Astrocyte of the cerebellum (primary cell): ENCODE measurements around the gene SLC1A5.

Source experiments
- DNase-seq: peaks from one replicate; pipeline ENCODE4 v3.0.0-alpha.2; 2011; ENCODE audit warnings: low read depth
- H3K4me3 ChIP-seq: 2 replicates; pipeline ENCODE4 v1.5.1; 2011; ENCODE audit warnings: mild to moderate bottlenecking, low read depth, low read length, moderate library complexity
- in situ Hi-C: cut with HindIII; loops from 2 replicates; pipeline ENCODE4 v1.10.0; 2017; ENCODE audit warnings: low sequenced_read_pairs
- TF ChIP-seq, protein P1 (sequence below): IDR thresholded peaks from 2 replicates; pipeline ENCODE4 v1.5.1; 2012; ENCODE audit warnings: low read length, low read depth, moderate library complexity, mild to moderate bottlenecking; ENCODE audit errors: missing control alignments

The SLC1A5 gene

DNA sequence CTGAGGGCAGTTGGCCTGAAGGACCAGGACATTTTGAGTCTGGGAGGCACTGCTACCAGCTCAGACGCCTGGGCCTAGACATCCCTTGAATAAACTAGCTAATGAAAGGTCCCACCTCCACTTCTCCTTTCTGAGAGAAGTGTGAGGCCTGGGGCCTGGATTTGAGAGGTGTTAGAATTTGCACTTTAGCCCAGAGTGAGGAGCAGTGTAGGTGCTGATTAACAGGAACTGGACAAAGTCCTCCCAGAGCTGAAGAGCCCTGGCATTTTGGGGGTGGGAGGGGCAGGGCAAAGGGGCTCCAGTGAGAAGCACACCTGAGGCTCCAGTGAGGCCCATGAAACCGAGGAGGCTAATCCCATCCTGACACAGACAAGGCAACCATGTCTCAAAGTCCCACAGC, 15.2 kb upstream of the SLC1A5 start:
- DNase-seq = no peak
- in situ Hi-C loops = no loop called here
- TF ChIP-seq, protein P1, sequence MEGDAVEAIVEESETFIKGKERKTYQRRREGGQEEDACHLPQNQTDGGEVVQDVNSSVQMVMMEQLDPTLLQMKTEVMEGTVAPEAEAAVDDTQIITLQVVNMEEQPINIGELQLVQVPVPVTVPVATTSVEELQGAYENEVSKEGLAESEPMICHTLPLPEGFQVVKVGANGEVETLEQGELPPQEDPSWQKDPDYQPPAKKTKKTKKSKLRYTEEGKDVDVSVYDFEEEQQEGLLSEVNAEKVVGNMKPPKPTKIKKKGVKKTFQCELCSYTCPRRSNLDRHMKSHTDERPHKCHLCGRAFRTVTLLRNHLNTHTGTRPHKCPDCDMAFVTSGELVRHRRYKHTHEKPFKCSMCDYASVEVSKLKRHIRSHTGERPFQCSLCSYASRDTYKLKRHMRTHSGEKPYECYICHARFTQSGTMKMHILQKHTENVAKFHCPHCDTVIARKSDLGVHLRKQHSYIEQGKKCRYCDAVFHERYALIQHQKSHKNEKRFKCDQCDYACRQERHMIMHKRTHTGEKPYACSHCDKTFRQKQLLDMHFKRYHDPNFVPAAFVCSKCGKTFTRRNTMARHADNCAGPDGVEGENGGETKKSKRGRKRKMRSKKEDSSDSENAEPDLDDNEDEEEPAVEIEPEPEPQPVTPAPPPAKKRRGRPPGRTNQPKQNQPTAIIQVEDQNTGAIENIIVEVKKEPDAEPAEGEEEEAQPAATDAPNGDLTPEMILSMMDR = no peak

DNA sequence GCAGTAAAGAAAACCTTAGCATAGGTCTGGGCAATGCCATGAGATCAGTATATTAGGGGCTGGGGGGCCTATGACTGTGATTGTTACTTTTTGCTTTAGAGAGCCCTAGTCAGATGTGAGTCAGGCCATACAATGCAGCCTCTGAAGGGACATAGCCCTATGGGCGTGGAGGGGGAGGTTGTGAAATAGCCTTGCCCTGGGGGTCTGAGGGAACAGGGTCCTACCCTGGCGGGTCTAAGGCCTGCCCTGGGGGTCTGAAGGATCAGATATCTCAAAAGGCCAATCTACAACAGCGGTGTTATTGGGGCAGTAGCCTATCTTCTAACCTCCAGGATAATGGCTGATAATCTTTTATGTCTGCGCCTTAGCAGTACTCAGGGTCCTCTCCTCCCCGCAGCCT, 13.8 kb upstream of the SLC1A5 start:
- no peak for DNase-seq
- TF ChIP-seq, protein P1 = no peak
- no peak overlapping the region for H3K4me3 ChIP-seq
- in situ Hi-C loops = no loop called here

More for the DNA sequence above, 15.2 kb upstream of the SLC1A5 start:
- no peak overlapping the region for H3K4me3 ChIP-seq

DNA sequence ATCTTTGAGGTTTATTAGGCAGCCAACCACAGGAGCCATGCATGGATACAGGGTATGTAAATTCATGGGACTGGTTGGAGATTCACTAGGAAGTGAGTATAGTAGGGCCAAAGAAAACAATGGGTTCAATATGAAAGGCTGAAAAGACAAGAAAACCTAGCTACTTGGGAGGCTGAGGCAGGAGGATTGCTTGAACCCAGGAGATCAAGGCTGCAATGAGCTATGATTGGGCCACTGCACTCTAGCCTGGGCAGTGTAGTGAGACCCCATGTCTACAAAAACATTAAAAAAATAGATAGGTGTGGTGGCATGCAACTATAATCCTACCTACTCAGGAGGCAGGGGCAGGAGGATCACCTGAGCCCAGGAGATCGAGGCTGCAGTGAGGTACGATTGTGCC, 10.3 kb upstream of the SLC1A5 start:
- DNase-seq = no peak
- TF ChIP-seq, protein P1 = no peak
- in situ Hi-C loops = no loop called here
- no peak overlapping the region for H3K4me3 ChIP-seq

DNA sequence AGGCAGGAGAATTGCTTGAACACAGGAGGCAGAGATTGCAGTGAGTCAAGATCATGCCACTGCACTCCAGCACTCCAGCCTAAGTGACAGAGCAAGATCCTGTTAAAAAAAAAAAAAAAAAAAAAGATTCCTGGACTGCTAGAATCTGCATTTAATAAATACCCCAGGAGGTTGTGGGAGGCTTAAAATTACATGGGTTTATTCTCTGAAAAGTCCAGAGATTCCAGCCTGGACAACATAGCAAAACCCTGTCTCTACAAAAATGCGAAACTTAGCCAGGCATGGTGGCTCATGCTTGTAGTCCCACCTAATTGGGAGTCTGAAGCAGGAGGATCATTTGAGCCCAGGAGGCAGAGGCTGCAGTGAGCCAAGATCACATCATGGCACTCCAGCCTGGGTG, 9.5 kb upstream of the SLC1A5 start:
- in situ Hi-C loops = no loop called here
- DNase-seq = no peak
- no peak overlapping the region for H3K4me3 ChIP-seq
- TF ChIP-seq, protein P1 = no peak

DNA sequence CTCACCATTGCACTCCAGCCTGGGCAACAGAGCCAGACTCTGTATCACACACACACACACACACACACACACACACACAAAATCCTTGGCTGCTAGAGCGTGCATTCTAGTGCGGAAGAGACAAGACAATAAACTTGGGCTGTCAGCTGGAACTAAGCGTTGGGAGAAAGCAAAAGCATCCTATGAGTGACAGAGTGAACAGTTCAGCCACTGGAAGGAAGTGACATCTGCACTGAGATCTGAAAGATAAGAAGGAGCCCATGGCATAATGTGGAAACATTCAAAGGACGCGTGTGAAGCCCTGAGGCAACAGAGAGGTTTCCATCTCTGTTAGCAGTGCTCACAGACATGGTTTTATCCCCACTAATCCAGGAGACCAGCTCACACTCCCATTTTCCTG, 3.5 kb upstream of the SLC1A5 start:
- H3K4me3 ChIP-seq = no peak overlapping the region
- in situ Hi-C loops = no loop called here
- TF ChIP-seq, protein P1 = no peak
- no peak for DNase-seq

DNA sequence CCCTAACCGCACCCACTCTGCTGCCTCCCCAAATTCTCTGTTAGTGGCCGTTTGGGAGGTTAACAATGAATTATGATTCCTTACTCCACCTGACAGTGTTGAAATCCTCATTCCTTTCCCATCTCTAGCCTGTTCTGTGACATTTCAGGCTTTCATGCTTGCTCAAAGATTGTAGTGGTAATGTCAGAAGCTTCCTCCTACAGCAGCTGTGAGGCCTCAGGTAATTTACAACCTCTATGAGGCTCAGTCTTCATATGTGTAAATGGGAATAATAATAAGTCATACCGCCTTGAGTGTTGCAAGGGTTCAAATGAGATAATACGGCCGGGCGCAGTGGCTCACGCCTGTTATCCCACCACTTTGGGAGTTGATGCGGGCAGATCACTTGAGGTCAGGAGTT, 977 bp upstream of the SLC1A5 start:
- TF ChIP-seq, protein P1 = no peak
- no peak overlapping the region for H3K4me3 ChIP-seq
- in situ Hi-C loops = loop anchor here (5.0 kb wide), 1 partner anchor 38 kb away; no protein-coding TSS in a partner anchor
- no peak for DNase-seq

DNA sequence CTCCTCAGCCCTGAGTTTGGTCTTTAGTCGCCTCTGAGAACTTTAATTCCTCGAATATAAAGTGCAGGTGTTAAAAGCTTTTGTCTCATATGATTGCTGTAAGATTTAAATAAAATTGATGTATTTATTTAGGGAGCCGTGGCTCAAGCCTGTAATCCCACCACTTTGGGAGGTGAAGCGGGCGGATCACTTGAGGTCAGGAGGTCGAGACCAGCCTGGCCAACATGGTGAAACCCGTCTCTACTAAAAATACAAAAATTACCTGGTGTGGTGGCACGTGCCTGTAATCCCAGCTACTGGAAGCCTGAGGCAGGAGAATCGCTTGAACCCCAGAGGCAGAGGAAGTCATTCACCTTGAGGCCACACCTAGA, 559 bp upstream of the SLC1A5 start:
- in situ Hi-C loops = loop anchor here (5.0 kb wide), 1 partner anchor 38 kb away; no protein-coding TSS in a partner anchor
- no peak overlapping the region for H3K4me3 ChIP-seq
- TF ChIP-seq, protein P1 = no peak
- DNase-seq = no peak
